ENCODE data around the gene CD69.

Gene CD69

GRCh38 chr12:9776781-9777180 is 16.1 kb upstream of the CD69 start:
- Histone ChIP-seq H3K9me3 (ENCODE audit: low read length) (no peaks in the 10 kb centered on the region), H3K4me3 (ENCODE audit: low read depth in 1 of 2, low read length in 2 of 2) (no peak overlapping the region), H3K36me3 (ENCODE audit: insufficient read depth, low read length) (no peaks in the 10 kb centered on the region), H3K9ac (ENCODE audit: low read length) (no peak overlapping the region), H3K27ac (ENCODE audit: low read depth, low read length) (no peak overlapping the region), H3K27me3 (ENCODE audit: control insufficient read depth in 1 of 2, insufficient read depth in 2 of 2, low read length in 2 of 2) (no peaks in the 10 kb centered on the region), H3K4me1 (ENCODE audit: insufficient read depth, low read length) (no peaks in the 10 kb centered on the region)

DNA sequence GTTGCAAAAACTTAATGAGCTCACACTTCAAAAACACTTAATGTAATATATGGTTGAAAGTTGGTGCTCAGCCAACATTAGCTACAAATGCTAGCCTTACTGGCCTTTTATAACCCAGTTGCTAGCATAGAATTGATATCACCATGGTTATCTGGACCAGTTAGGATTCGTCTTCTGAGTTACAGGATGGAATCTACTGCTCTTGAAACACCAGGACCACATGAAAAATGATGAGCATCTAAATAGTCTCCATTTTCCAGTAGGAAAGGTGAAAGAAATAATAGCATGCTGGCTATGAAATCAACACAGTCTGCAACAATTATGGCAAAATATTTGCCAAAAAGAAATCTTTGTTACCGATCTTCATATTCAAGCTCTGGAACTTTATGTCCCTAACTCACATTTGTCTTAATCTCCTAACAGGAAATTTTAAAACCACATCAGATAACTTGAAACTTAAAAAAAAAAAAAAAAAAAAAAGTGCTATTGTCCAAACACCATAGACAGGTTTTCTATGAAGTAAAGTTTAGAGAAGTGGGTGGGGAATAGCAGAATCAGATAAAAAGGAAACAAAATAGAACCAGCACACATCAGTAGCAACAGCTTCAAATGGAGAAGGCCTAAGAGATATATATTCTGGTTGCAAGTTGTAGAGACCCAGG is 12.6 kb upstream of the CD69 start:
- Histone ChIP-seq H3K27me3 (ENCODE audit: control insufficient read depth in 1 of 2, insufficient read depth in 2 of 2, low read length in 2 of 2) (no peaks in the 10 kb centered on the region), H3K36me3 (ENCODE audit: insufficient read depth, low read length) (no peaks in the 10 kb centered on the region), H3K9ac (ENCODE audit: low read length) (no peak overlapping the region), H3K4me3 (ENCODE audit: low read depth in 1 of 2, low read length in 2 of 2) (no peak overlapping the region), H3K9me3 (ENCODE audit: low read length) (no peaks in the 10 kb centered on the region), H3K4me1 (ENCODE audit: insufficient read depth, low read length) (no peaks in the 10 kb centered on the region), H3K27ac (ENCODE audit: low read depth, low read length) (no peak overlapping the region)

DNA sequence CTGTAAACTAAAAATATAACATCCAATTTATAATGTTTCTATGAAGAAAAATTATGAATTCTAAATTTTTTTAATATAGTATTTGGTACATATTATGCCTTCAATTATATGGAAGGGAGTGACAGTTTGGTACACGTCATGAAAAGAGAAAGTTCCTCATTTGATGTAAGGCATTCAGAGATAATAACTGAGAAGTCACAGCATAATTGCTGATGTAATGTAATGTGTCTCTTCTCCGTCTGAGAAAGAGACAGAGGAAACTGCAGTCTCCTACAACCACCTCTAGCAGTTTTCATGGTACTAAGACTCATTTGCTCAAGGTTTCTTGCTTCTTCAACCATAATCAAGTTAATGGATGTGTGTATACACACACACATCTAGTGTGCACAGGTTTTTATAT is 2.3 kb upstream of the CD69 start:
- Histone ChIP-seq H3K36me3 (ENCODE audit: insufficient read depth, low read length) (no peaks in the 10 kb centered on the region), H3K4me1 (ENCODE audit: insufficient read depth, low read length) (no peaks in the 10 kb centered on the region), H3K27me3 (ENCODE audit: control insufficient read depth in 1 of 2, insufficient read depth in 2 of 2, low read length in 2 of 2) (no peaks in the 10 kb centered on the region), H3K27ac (ENCODE audit: low read depth, low read length) (no peak overlapping the region), H3K9me3 (ENCODE audit: low read length) (no peaks in the 10 kb centered on the region), H3K4me3 (ENCODE audit: low read depth in 1 of 2, low read length in 2 of 2) (no peak overlapping the region), H3K9ac (ENCODE audit: low read length) (no peak overlapping the region)

DNA sequence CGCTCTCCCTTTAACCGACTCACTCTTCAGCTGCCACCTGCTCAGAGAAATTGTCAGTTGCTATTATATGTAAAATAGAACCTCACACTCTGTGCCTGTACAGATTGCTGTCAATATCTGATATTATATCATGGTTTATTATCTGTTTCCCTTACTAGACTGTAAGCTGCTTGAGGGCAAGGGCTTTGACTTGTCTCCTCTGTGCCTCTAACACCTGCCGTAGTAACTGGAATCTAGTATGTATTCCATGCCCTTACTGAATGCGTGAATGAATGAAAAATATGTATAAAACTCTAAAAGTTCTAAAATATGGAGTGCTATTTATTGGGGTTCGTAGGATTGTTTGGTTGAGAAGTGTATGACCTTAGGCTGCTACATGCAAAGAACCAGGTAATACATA is 1.7 kb upstream of the CD69 start:
- no peak overlapping the region for H3K4me3 ChIP-seq (ENCODE audit: low read depth in 1 of 2, low read length in 2 of 2)
- H3K4me1 ChIP-seq (ENCODE audit: insufficient read depth, low read length) = no peaks in the 10 kb centered on the region
- H3K9ac ChIP-seq (ENCODE audit: low read length) = no peak overlapping the region
- H3K27me3 ChIP-seq (ENCODE audit: control insufficient read depth in 1 of 2, insufficient read depth in 2 of 2, low read length in 2 of 2) = no peaks in the 10 kb centered on the region
- no peaks in the 10 kb centered on the region for H3K9me3 ChIP-seq (ENCODE audit: low read length)
- no peaks in the 10 kb centered on the region for H3K36me3 ChIP-seq (ENCODE audit: insufficient read depth, low read length)
- no peak overlapping the region for H3K27ac ChIP-seq (ENCODE audit: low read depth, low read length)

GRCh38 chr12:9761419-9761781 is 699 bp upstream of the CD69 start:
- H3K4me1 ChIP-seq (ENCODE audit: insufficient read depth, low read length) = no peaks in the 10 kb centered on the region
- H3K27me3 ChIP-seq (ENCODE audit: control insufficient read depth in 1 of 2, insufficient read depth in 2 of 2, low read length in 2 of 2) = no peaks in the 10 kb centered on the region
- no peak overlapping the region for H3K27ac ChIP-seq (ENCODE audit: low read depth, low read length)
- no peak overlapping the region for H3K9ac ChIP-seq (ENCODE audit: low read length)
- no peak overlapping the region for H3K4me3 ChIP-seq (ENCODE audit: low read depth in 1 of 2, low read length in 2 of 2)
- no peaks in the 10 kb centered on the region for H3K36me3 ChIP-seq (ENCODE audit: insufficient read depth, low read length)
- no peaks in the 10 kb centered on the region for H3K9me3 ChIP-seq (ENCODE audit: low read length)

GRCh38 chr12:9760120-9760519 is 581 bp downstream of the CD69 start:
- Histone ChIP-seq H3K27ac (ENCODE audit: low read depth, low read length) (no peak overlapping the region), H3K9me3 (ENCODE audit: low read length) (no peaks in the 10 kb centered on the region), H3K4me3 (ENCODE audit: low read depth in 1 of 2, low read length in 2 of 2) (no peak overlapping the region), H3K4me1 (ENCODE audit: insufficient read depth, low read length) (no peaks in the 10 kb centered on the region), H3K9ac (ENCODE audit: low read length) (no peak overlapping the region), H3K36me3 (ENCODE audit: insufficient read depth, low read length) (no peaks in the 10 kb centered on the region), H3K27me3 (ENCODE audit: control insufficient read depth in 1 of 2, insufficient read depth in 2 of 2, low read length in 2 of 2) (no peaks in the 10 kb centered on the region)

GRCh38 chr12:9759694-9760093 is 1.0 kb downstream of the CD69 start:
- H3K27ac ChIP-seq (ENCODE audit: low read depth, low read length) = no peak overlapping the region
- H3K4me1 ChIP-seq (ENCODE audit: insufficient read depth, low read length) = no peaks in the 10 kb centered on the region
- H3K9me3 ChIP-seq (ENCODE audit: low read length) = no peaks in the 10 kb centered on the region
- H3K9ac ChIP-seq (ENCODE audit: low read length) = no peak overlapping the region
- no peaks in the 10 kb centered on the region for H3K27me3 ChIP-seq (ENCODE audit: control insufficient read depth in 1 of 2, insufficient read depth in 2 of 2, low read length in 2 of 2)
- H3K36me3 ChIP-seq (ENCODE audit: insufficient read depth, low read length) = no peaks in the 10 kb centered on the region
- H3K4me3 ChIP-seq (ENCODE audit: low read depth in 1 of 2, low read length in 2 of 2) = no peak overlapping the region

DNA sequence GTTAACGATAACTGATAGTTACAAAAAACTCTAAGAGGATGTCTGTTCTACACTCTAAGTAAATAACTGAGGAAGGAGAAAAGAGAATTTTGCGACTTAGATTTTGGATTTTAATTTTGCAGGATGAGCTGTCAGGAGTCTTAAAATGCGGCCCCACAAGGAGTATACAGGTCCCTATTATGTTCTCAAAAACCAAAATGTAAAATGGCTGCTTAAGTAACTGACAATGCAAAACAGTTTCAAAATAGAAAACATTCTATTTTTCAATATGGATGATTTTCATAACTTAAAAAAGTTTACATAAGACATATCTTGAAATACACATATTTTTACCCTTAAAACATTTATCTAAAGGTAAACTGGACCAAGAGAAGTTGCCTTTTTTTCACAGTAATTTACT is 2.6 kb downstream of the CD69 start:
- no peak overlapping the region for H3K4me3 ChIP-seq (ENCODE audit: low read depth in 1 of 2, low read length in 2 of 2)

GRCh38 chr12:9757433-9758025 is 3.2 kb downstream of the CD69 start:
- no peaks in the 10 kb centered on the region for H3K4me1 ChIP-seq (ENCODE audit: insufficient read depth, low read length)
- no peak overlapping the region for H3K9ac ChIP-seq (ENCODE audit: low read length)
- H3K36me3 ChIP-seq (ENCODE audit: insufficient read depth, low read length) = no peaks in the 10 kb centered on the region
- H3K27me3 ChIP-seq (ENCODE audit: control insufficient read depth in 1 of 2, insufficient read depth in 2 of 2, low read length in 2 of 2) = no peaks in the 10 kb centered on the region
- no peak overlapping the region for H3K27ac ChIP-seq (ENCODE audit: low read depth, low read length)
- no peaks in the 10 kb centered on the region for H3K9me3 ChIP-seq (ENCODE audit: low read length)
- no peak overlapping the region for H3K4me3 ChIP-seq (ENCODE audit: low read depth in 1 of 2, low read length in 2 of 2)

More for the DNA sequence above, 2.6 kb downstream of the CD69 start:
- H3K9ac ChIP-seq (ENCODE audit: low read length) = no peak overlapping the region
- H3K36me3 ChIP-seq (ENCODE audit: insufficient read depth, low read length) = no peaks in the 10 kb centered on the region
- no peaks in the 10 kb centered on the region for H3K27me3 ChIP-seq (ENCODE audit: control insufficient read depth in 1 of 2, insufficient read depth in 2 of 2, low read length in 2 of 2)
- H3K27ac ChIP-seq (ENCODE audit: low read depth, low read length) = no peak overlapping the region
- H3K9me3 ChIP-seq (ENCODE audit: low read length) = no peaks in the 10 kb centered on the region
- no peaks in the 10 kb centered on the region for H3K4me1 ChIP-seq (ENCODE audit: insufficient read depth, low read length)

GRCh38 chr12:9756706-9757105 is 4.0 kb downstream of the CD69 start:
- no peak overlapping the region for H3K27ac ChIP-seq (ENCODE audit: low read depth, low read length)

DNA sequence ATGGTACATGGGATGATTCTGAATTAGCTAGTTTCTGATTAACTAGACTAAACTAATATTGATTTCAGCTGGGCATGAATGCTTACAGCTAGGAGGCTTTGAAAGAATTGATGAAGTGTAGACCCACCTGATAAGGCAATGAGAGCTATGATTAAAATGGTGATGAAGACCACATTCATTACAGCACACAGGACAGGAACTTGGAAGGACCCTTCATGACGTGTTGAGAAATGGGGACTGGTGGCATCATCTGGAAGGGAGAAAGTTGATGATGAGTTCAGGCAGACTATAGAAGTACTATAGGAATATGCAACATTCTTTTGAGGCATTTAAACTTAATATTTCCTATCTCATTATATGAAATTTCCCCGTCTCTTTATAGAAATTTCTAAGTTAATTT is 4.5 kb downstream of the CD69 start:
- H3K27ac ChIP-seq (ENCODE audit: low read depth, low read length) = no peak overlapping the region

More at GRCh38 chr12:9756706-9757105, 4.0 kb downstream of the CD69 start:
- Histone ChIP-seq H3K9ac (ENCODE audit: low read length) (no peak overlapping the region), H3K4me1 (ENCODE audit: insufficient read depth, low read length) (no peaks in the 10 kb centered on the region), H3K9me3 (ENCODE audit: low read length) (no peaks in the 10 kb centered on the region), H3K4me3 (ENCODE audit: low read depth in 1 of 2, low read length in 2 of 2) (no peak overlapping the region), H3K27me3 (ENCODE audit: control insufficient read depth in 1 of 2, insufficient read depth in 2 of 2, low read length in 2 of 2) (no peaks in the 10 kb centered on the region), H3K36me3 (ENCODE audit: insufficient read depth, low read length) (no peaks in the 10 kb centered on the region)

DNA sequence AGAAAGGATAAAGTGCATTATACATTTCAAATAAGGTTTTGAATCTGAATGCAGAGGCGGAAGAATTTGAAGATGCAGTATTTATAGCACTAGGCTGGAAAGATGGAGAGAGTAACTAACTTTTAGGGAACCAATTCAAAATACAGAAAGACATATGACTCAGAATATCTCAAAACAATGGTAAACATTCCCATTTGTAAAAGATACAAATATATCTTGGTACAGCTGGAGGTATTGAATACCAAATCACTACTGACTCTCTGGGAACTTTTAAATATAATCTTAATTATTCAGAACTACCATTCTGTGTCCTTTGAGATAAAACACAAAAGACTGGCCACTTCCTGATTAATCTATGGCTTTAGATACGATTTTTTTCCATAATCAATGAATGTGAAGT is 5.1 kb downstream of the CD69 start:
- Histone ChIP-seq H3K4me1 (ENCODE audit: insufficient read depth, low read length) (no peaks in the 10 kb centered on the region), H3K27ac (ENCODE audit: low read depth, low read length) (no peak overlapping the region), H3K4me3 (ENCODE audit: low read depth in 1 of 2, low read length in 2 of 2) (no peak overlapping the region), H3K36me3 (ENCODE audit: insufficient read depth, low read length) (no peaks in the 10 kb centered on the region), H3K27me3 (ENCODE audit: control insufficient read depth in 1 of 2, insufficient read depth in 2 of 2, low read length in 2 of 2) (no peaks in the 10 kb centered on the region), H3K9me3 (ENCODE audit: low read length) (no peaks in the 10 kb centered on the region), H3K9ac (ENCODE audit: low read length) (no peak overlapping the region)

More for the DNA sequence above, 4.5 kb downstream of the CD69 start:
- Histone ChIP-seq H3K36me3 (ENCODE audit: insufficient read depth, low read length) (no peaks in the 10 kb centered on the region), H3K9ac (ENCODE audit: low read length) (no peak overlapping the region), H3K4me1 (ENCODE audit: insufficient read depth, low read length) (no peaks in the 10 kb centered on the region), H3K27me3 (ENCODE audit: control insufficient read depth in 1 of 2, insufficient read depth in 2 of 2, low read length in 2 of 2) (no peaks in the 10 kb centered on the region), H3K9me3 (ENCODE audit: low read length) (no peaks in the 10 kb centered on the region), H3K4me3 (ENCODE audit: low read depth in 1 of 2, low read length in 2 of 2) (no peak overlapping the region)

All from muscle layer of colon (tissue), 2 donors.